Sigmoid colon (tissue), 4 donors: ENCODE results near the gene CASKIN2.

ENCODE experiments used
- EP300 ChIP-seq, 4 donors: sonication (generic); formaldehyde crosslinking; IDR thresholded peaks; one replicate each; pipeline ENCODE4 v1.6.1; 2017; ENCODE audit warnings: antibody characterized with exemption in 4 of 4
- POLR2A ChIP-seq, 2 donors: fragments of 450-650 bp; IDR thresholded peaks; one replicate each; pipeline ENCODE4 v1.6.1; 2016; ENCODE audit warnings: antibody characterized with exemption in 2 of 2, mild to moderate bottlenecking in 2 of 2, moderate library complexity in 2 of 2
- POLR2AphosphoS5 ChIP-seq, 4 donors: sonication (generic); formaldehyde crosslinking; IDR thresholded peaks; one replicate each; pipeline ENCODE4 v1.6.1; 2017; ENCODE audit warnings: antibody characterized with exemption in 4 of 4
- TF ChIP-seq, protein P1 (sequence below), 4 experiments: fragments of 450-650 bp in 3 of 4; fragments of 200-600 bp in 1 of 4; IDR thresholded peaks; one replicate each; pipeline ENCODE4 v1.5.1; 2016 to 2019; ENCODE audit warnings: antibody characterized with exemption in 4 of 4, mild to moderate bottlenecking in 3 of 4, moderate library complexity in 2 of 4

DNA sequence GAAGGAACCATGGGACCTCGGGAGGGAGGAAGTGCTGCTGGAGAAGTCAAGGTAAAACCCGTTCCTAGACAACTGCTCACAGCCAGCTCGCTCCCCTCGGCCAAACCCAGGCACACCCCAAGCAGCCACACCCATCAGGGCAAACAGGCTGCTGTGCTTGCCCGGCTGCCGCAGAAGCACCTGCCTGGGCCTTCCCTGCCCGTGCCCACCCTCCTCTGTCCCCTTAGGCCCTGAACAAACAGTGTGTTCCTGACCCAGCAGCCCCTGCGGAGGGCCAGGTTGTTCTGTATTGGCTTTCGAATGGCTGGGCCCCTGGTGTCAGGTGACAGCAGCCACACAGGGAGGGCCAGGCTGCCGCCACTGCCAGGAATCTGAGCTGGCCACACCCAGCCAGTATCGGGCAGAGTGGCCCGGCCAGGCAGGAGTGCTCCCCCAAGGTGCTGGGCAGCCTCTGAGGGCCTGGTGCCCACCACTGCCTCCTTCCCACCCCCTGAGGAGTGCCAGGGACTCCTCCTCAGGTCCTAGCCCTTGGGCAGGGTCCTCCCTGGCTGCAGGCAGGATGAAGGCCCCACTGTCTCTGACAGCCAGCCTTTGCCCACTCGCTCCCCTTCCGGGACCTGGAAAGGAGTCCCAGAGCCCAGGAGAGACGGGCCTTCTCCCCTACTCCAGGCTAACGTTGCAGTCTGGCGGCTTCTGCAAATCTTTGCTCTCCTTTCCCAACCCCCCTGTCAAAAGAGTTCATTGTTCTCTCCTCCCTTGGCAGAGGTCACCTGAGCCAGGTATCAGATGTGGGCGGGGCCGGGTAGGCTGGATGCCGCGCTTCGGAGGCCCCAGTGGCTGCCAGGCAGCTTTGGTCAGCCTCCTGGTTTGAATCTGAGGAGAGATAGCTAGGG, 34.2 kb upstream of the CASKIN2 start:
- TF ChIP-seq POLR2AphosphoS5 (IDR thresholded peaks at IDR 0.05) (no peak), POLR2A (IDR thresholded peaks at IDR 0.05) (peak in 1 of 2 donors; percentile 49), EP300 (IDR thresholded peaks at IDR 0.05) (no peak)
- TF ChIP-seq, protein P1, sequence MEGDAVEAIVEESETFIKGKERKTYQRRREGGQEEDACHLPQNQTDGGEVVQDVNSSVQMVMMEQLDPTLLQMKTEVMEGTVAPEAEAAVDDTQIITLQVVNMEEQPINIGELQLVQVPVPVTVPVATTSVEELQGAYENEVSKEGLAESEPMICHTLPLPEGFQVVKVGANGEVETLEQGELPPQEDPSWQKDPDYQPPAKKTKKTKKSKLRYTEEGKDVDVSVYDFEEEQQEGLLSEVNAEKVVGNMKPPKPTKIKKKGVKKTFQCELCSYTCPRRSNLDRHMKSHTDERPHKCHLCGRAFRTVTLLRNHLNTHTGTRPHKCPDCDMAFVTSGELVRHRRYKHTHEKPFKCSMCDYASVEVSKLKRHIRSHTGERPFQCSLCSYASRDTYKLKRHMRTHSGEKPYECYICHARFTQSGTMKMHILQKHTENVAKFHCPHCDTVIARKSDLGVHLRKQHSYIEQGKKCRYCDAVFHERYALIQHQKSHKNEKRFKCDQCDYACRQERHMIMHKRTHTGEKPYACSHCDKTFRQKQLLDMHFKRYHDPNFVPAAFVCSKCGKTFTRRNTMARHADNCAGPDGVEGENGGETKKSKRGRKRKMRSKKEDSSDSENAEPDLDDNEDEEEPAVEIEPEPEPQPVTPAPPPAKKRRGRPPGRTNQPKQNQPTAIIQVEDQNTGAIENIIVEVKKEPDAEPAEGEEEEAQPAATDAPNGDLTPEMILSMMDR (IDR thresholded peaks at IDR 0.05) = no peak
